ENCODE results near the gene ZKSCAN3. TPM values are rescaled to one million over a fixed set of nuclear protein-coding genes. Genes with fewer than 3 reads are reported as not detected.

Gene ZKSCAN3
- total and polyA plus RNA-seq, 2 of the 4 experiments (the other 2 are of a cell fraction) = 3.7 to 4.8 TPM

- Histone ChIP-seq H3K27me3 (ENCODE audit: control insufficient read depth, insufficient read depth, low read length) (no peaks in the 10 kb centered on the region), H4K91ac (ENCODE audit: insufficient read depth, low read depth, low read length) (no peak overlapping the region), H4K20me1 (ENCODE audit: insufficient read depth, low read length) (no peaks in the 10 kb centered on the region), H2BK120ac (ENCODE audit: low read depth, low read length) (no peak overlapping the region), H3K79me1 (ENCODE audit: low read depth in 1 of 2, low read length in 2 of 2) (no peaks in the 10 kb centered on the region; a peak in 1 of 4 replicates), H3K9me1 (ENCODE audit: insufficient read depth, low read length) (no peaks in the 10 kb centered on the region), H2BK20ac (ENCODE audit: low read depth, low read length) (no peak overlapping the region), H3K23ac (ENCODE audit: low read depth, low read length) (no peak overlapping the region), H3K56ac (ENCODE audit: extremely low read depth, insufficient read depth, low read length) (no peak overlapping the region), H3K14ac (replicated peaks; ENCODE audit: low read depth, low read length) (no peak overlapping the region), H3K36me3 (ENCODE audit: control insufficient read depth, insufficient read depth, low read length) (0 out of 2 replicates have a peak, but pooled peaks cover 2% of the 10 kb centered on the region), H3K18ac (ENCODE audit: low read depth, low read length) (no peak overlapping the region), H3K4me3 (ENCODE audit: insufficient read depth, low read depth, low read length) (no peak overlapping the region), H2AFZ (replicated peaks; ENCODE audit: low read length, poor library complexity) (no peak overlapping the region), H3K4ac (ENCODE audit: low read depth, low read length) (no peak overlapping the region), H4K8ac (ENCODE audit: low read depth in 2 of 2, low read length in 2 of 2) (no peak overlapping the region), H3K27ac (ENCODE audit: insufficient read depth, low read length) (no peak overlapping the region), H4K5ac (ENCODE audit: low read depth, low read length) (no peak overlapping the region), H2AK5ac (ENCODE audit: low read depth, low read length) (no peak overlapping the region), H2BK15ac (ENCODE audit: low read depth, low read length) (no peak overlapping the region), H2BK5ac (ENCODE audit: low read depth, low read length, poor library complexity, severe bottlenecking) (no peak overlapping the region), H3K9ac (ENCODE audit: low read depth, low read length) (no peak overlapping the region), H3K4me2 (ENCODE audit: low read depth, low read length) (no peak overlapping the region), H3K9me3 (ENCODE audit: control insufficient read depth, insufficient read depth, low read length) (no peaks in the 10 kb centered on the region), H2AK9ac (replicated peaks; ENCODE audit: low read depth, low read length, poor library complexity) (no peak overlapping the region), H3K4me1 (ENCODE audit: control insufficient read depth, insufficient read depth, low read length) (no peaks in the 10 kb centered on the region)
- intact Hi-C loops (cut with micrococcal nuclease) = no loop called here
- ATAC-seq (ENCODE audit: low read depth) (no peak), DNase-seq (no peak)
- TF ChIP-seq MXI1 (IDR thresholded peaks at IDR 0.05; ENCODE audit: borderline replicate concordance, low read depth, low read length) = no peak
- no peak for TF ChIP-seq FOS (IDR thresholded peaks at IDR 0.05; ENCODE audit: low read depth, low read length)
- TF ChIP-seq CHD1 (IDR thresholded peaks at IDR 0.05; ENCODE audit: low read depth, low read length) = no peak
- no peak for TF ChIP-seq MAFK (IDR thresholded peaks at IDR 0.05; ENCODE audit: low read depth, low read length)
- WGBS, 2 experiments (ENCODE audit: extremely low coverage in 2 of 2, insufficient read length in 1 of 2) = 84% methylated on average over 6 of the region's 9 CpGs; no CpG with 5 or more reads in 1 of the 2 experiments
- no TSS peak for BruUV-seq (replicated peaks)
- ChIA-PET POLR2A (ENCODE audit: unreplicated experiment) (interaction anchor here (0.7 kb wide), 1 partner anchor 232 kb away, joined by 3 read pairs; no protein-coding TSS in a partner anchor), CTCF (interaction anchor here (0.6 to 1.1 kb wide), 5 partner anchors 10 to 244 kb away, joined by 4 to 6 read pairs (median 4); no protein-coding TSS in a partner anchor)
- dilution Hi-C loops (cut with HindIII; ENCODE audit: low sequenced_read_pairs, unreplicated experiment) = no loop called here
- in situ Hi-C loops (cut with MboI; ENCODE audit: low sequenced_read_pairs) = no loop called here
Observed at GRCh38 chr6:28371706-28372451, 22.1 kb downstream of the ZKSCAN3 start.
